NCI-H128 (cell line): ENCODE results near the gene IL18R1.
"Not testable (repeated sequence)": the region's sequence is repeated elsewhere in the genome, so short reads cannot be mapped to it uniquely, and the experiment has no call there.

Source experiments
- DNase-seq: peaks from one replicate; lab custom pipeline; 2025; ENCODE audit not compliant: unreplicated experiment; lab: John Stamatoyannopoulos, UW

Gene IL18R1

GRCh38 chr2:102355526-102356380 lies at the start of gene IL18R1:
Gene IL18R1 (plus strand): TSS chr2:102355796. CDS start chr2:102362661, 6,865 bp downstream.
- no peak for DNase-seq

- no peak for DNase-seq
Measured at GRCh38 chr2:102306125-102306524, 49.5 kb upstream of the IL18R1 start.

GRCh38 chr2:102310964-102311640 lies 44.5 kb upstream of the IL18R1 start, which contains the start of gene IL1RL1:
Gene IL1RL1 (plus strand): TSS chr2:102311563. CDS start chr2:102338265, 26,702 bp downstream.
- DNase-seq = no peak

GRCh38 chr2:102313025-102313424 lies 42.6 kb upstream of the IL18R1 start:
- DNase-seq = no peak

GRCh38 chr2:102313471-102313870 lies 42.1 kb upstream of the IL18R1 start:
- DNase-seq = no peak

- no peak for DNase-seq
Measured at GRCh38 chr2:102313950-102314349, 41.6 kb upstream of the IL18R1 start.

GRCh38 chr2:102315921-102316320 lies 39.7 kb upstream of the IL18R1 start:
- no peak for DNase-seq

- DNase-seq = no peak
Measured at GRCh38 chr2:102317715-102318114, 37.9 kb upstream of the IL18R1 start.

- no peak for DNase-seq
Measured at GRCh38 chr2:102318437-102318836, 37.2 kb upstream of the IL18R1 start.

GRCh38 chr2:102321941-102322719 lies 33.5 kb upstream of the IL18R1 start:
- DNase-seq = no peak

GRCh38 chr2:102324914-102325313 lies 30.7 kb upstream of the IL18R1 start:
- DNase-seq = not testable (repeated sequence)

GRCh38 chr2:102331311-102331980 lies 24.1 kb upstream of the IL18R1 start:
- DNase-seq = no peak

GRCh38 chr2:102334486-102334885 lies 21.1 kb upstream of the IL18R1 start:
- DNase-seq = no peak

- DNase-seq = no peak
Measured at GRCh38 chr2:102335871-102336366, 19.7 kb upstream of the IL18R1 start.

GRCh38 chr2:102336502-102336945 lies 19.1 kb upstream of the IL18R1 start:
- no peak for DNase-seq

GRCh38 chr2:102337012-102337411 lies 18.6 kb upstream of the IL18R1 start:
- DNase-seq = no peak

GRCh38 chr2:102337481-102338386 lies 17.9 kb upstream of the IL18R1 start:
- no peak for DNase-seq

- DNase-seq = no peak
Measured at GRCh38 chr2:102340778-102341177, 14.8 kb upstream of the IL18R1 start.

- no peak for DNase-seq
Measured at GRCh38 chr2:102342888-102343287, 12.7 kb upstream of the IL18R1 start.

- no peak for DNase-seq
Measured at GRCh38 chr2:102344397-102344796, 11.2 kb upstream of the IL18R1 start.
